GM20431 (cell line): ENCODE measurements around the gene DCLK2.
"Not testable (repeated sequence)": the region's sequence is repeated elsewhere in the genome, so short reads cannot be mapped to it uniquely, and the experiment has no call there.

ENCODE experiments used
- in situ Hi-C: fragments of 300-500 bp; cut with MseI, MboI; formaldehyde crosslinking; loops from one replicate; pipeline ENCODE4 v1.15.0; 2020; ENCODE audit warnings: low sequenced_read_pairs; ENCODE audit not compliant: unreplicated experiment

Gene DCLK2

DNA sequence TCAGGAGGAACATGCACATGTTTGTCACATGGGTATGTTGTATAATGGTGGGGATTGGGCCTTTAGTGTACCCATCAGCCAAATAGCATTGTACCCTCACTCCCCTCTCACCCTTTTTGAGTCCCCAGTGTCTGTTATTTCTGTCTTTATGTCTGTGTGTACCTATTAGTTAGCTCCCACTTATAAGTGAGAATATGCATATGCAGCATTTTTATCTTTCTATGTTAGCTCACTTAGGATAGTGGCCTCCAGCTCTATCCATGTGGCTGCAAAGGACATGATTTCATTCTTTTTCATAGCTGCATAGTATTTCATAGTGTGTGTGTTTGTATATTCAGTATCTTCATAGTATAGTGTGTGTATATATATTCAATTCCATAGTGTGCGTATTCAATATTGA, 64.6 kb downstream of the DCLK2 start:
- in situ Hi-C loops, result no loop called here

- in situ Hi-C loops, result no loop called here
These were observed 67.1 kb downstream of the DCLK2 start for GRCh38 chr4:150145090-150145945.

- in situ Hi-C loops, result no loop called here
These were observed 67.7 kb downstream of the DCLK2 start for GRCh38 chr4:150145946-150146340.

DNA sequence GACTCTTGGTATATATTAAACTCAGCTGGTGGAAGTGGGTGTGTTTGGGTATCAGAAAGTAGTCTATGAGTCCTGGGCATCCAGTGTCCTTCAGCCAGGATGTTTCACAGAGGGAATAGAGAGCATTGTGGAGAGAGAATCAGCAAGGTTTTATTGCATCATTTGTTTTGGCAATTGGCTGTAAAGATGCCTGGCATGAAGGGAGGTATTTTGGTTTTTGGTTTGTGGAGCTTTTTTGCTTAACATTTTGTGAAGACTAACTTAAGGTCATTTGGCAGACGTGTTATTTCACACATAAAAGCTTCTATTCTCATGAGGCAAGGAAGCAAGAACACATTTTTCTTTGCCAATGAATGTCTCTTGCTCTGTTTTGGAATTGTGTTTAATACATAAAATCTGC, 71.1 kb downstream of the DCLK2 start:
- in situ Hi-C loops, result no loop called here

GRCh38 chr4:150150629-150151062, 72.4 kb downstream of the DCLK2 start:
- in situ Hi-C loops, result no loop called here

DNA sequence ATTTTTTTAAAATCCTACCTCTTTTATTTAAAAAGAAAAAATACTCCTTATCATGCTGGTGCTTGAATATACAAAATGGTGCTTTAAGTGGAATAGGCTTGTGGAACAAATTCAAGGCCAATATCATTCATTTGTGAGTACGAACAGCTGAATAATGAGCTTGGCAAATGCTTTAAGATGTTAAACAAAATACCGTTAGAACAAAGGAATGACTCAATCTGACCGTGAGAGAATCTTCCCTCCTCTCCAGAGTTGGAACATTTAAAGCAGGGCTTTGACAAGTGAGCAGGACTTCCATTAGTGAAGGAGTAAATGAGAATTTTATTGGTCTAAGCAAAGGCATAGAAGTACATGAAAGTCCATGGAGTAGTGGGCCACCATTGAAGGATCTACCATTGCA, 74.5 kb downstream of the DCLK2 start:
- in situ Hi-C loops, result no loop called here

- in situ Hi-C loops, result no loop called here
These were observed 77.1 kb downstream of the DCLK2 start for GRCh38 chr4:150155391-150155790.

DNA sequence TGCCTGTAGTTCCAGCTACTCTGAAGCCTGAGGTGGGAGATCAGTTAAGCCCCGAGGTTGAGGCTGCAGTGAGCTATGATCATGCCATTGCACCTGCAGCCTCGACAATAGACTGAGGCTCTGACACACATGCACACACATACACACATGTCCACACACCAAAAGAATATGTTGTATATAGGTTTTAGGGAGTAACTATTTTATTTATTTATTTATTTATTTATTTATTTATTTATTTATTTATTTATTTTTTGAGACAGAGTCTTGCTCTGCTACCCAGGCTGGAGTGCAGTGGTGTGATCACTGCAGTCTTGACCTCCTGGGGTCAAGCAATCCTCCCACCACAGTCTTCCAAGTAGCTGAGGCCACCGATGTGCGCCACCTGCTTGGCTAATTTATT, 78.3 kb downstream of the DCLK2 start:
- in situ Hi-C loops, result no loop called here

DNA sequence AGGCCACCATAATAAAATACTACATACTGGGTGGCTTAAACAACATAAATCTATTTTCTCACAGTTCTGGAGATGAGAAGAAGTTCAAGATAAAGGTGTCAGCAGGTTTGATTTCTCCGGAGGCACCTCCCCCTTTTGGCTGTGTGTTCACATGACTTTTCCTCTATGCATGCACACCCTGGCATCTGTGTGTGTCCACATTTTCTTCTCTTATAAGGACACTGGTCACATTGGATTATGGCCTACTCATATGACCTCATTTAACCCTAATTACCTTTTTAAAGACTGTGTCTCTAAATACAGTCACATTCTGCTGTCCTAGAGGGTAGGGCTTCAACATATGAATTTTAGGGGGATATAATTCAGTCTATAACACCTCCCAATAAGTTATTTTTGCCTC, 79.8 kb downstream of the DCLK2 start:
- in situ Hi-C loops, result no loop called here

GRCh38 chr4:150160473-150160872, 82.2 kb downstream of the DCLK2 start:
- in situ Hi-C loops, result no loop called here

- in situ Hi-C loops, result no loop called here
These were observed 82.9 kb downstream of the DCLK2 start for GRCh38 chr4:150161109-150161508.

DNA sequence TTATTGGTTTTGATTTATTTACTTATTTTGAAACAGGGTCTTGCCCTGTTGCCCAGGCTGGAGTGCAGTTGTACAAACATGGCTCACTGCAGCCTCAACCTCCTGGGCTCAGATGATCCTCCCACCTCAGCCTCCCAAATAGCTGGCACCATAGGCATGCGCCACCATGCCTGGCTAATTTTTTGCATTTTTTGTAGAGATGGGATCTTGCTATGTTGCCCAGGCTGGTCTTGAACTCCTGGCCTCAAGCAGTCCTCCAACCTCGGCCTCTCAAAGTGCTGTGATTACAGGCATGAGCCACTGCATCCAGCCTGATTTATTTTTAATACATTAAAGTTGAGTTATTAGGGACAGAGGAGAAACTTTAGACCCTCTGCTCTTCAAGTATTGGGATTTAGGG, 83.8 kb downstream of the DCLK2 start:
- in situ Hi-C loops, result not testable (repeated sequence)

GRCh38 chr4:150164055-150164454, 85.8 kb downstream of the DCLK2 start:
- in situ Hi-C loops, result no loop called here

DNA sequence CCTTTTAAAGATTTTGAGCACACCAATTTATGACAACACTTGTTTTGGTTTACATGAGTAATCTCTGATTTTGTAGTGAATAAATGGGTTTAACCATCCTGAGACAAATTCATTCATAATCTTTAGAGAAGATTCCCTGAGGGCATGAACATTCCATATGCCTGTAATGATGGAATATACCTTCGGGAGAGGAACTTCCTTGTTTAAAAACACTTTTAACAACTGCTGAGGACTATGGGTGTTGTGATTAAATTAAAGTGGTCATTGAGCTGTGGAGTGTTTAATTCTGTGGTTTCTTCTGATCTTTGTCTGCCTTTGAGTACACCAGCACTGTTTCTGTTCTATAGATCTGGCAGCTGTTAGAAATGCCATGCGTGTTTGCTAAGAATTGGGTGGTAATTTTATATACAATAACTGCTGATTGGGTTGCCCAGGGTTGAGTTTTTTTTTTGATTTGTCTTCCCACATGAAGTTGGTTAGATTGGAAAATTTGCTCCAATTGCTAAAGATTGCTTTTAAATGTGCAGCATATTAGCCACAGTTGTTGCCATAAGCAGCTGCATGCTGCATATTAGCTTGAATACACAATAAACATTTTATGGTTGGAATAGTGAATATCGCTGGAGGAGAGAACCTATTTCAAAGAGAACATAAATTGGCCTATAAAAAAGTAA, 86.8 kb downstream of the DCLK2 start:
- in situ Hi-C loops, result no loop called here

GRCh38 chr4:150167054-150167453, 88.8 kb downstream of the DCLK2 start:
- in situ Hi-C loops, result no loop called here

GRCh38 chr4:150173432-150173861, 95.2 kb downstream of the DCLK2 start:
- in situ Hi-C loops, result no loop called here

- in situ Hi-C loops, result no loop called here
These were observed 95.7 kb downstream of the DCLK2 start for GRCh38 chr4:150173982-150174398.

GRCh38 chr4:150176547-150176946, 98.3 kb downstream of the DCLK2 start:
- in situ Hi-C loops, result no loop called here

- in situ Hi-C loops, result no loop called here
These were observed 99.9 kb downstream of the DCLK2 start for GRCh38 chr4:150178161-150178560.

DNA sequence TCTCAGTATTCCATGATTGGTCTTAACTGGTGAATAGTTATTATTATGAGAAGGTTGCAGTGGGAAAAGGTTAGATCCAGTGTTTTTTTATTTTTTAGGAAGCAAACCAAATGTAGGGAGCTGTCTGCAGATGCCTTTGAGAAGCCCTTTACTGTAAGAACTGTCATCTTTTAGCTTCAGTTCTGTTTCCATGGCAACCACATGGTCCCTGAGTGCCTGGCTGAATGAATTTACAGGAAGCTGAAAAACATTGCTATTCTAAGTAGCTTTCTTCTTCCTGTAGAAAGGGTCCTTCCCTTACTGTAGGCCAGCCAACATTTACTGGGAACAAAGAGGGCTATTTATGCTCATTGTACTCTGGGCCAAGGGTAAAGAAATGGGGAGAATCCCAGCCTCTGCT, 103.3 kb downstream of the DCLK2 start:
- in situ Hi-C loops, result no loop called here

GRCh38 chr4:150182794-150183193, 104.5 kb downstream of the DCLK2 start:
- in situ Hi-C loops, result no loop called here
